GM18867 (cell line): Measurements from ENCODE around the gene ATP6V1G2.
A peak's percentile ranks its signal among the peaks of the same experiment; 100 is the strongest.

Experiments used
- ATAC-seq: cut with Tn5 transposase; IDR thresholded peaks from one replicate; pipeline ENCODE4 v1.9.1; 2021; ENCODE audit warnings: mild to moderate bottlenecking, moderate library complexity; ENCODE audit not compliant: unreplicated experiment

ATP6V1G2 gene

DNA sequence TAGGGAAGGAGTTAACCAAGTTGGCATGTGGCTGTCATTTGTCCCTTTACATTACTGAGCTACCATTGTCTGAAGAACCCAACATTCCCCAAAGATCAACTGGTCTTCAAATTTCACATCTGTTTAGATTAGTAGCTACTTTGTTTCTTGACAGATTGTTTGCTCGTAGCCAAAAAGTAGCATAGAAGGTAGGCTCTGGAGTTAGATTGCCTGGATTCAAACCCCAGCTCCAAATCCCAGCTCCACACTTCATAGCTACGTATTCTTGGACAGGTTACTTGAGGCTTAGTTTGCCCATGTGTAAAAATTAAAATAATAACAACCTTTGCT, 2.1 kb upstream of the ATP6V1G2 start:
- ATAC-seq: no peak

DNA sequence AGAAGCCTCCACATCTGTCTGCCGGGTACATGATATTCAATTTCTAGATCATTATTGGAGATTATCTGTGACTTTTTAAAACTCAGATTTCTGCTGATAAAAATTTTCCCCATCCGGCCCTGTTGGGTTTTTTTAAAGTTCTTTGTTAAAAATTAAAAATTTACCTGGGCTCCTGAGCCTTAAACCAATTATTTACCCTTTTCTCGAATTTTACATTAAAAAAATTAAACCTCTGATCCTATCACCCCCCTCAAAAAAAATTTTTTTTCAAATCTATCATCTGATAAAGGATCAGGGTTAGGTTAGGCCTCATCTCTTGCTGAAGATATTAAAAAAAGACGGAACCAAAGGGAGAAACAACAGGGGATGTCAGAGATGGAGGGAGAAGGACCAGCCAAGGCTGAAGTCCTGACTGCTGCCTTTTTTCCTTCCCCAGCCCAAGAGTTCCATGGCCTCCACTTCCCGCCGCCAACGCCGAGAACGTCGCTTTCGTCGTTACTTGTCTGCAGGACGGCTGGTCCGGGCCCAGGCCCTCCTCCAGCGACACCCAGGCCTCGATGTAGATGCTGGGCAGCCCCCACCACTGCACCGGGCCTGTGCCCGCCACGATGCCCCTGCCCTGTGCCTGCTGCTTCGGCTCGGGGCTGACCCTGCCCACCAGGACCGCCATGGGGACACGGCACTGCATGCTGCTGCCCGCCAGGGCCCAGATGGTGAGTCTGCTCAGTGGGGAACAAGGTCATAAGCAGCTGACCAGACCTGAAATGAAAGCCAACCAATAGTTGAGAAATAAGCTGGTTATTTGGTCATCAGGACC, 1.5 kb upstream of the ATP6V1G2 start:
- no peak for ATAC-seq

DNA sequence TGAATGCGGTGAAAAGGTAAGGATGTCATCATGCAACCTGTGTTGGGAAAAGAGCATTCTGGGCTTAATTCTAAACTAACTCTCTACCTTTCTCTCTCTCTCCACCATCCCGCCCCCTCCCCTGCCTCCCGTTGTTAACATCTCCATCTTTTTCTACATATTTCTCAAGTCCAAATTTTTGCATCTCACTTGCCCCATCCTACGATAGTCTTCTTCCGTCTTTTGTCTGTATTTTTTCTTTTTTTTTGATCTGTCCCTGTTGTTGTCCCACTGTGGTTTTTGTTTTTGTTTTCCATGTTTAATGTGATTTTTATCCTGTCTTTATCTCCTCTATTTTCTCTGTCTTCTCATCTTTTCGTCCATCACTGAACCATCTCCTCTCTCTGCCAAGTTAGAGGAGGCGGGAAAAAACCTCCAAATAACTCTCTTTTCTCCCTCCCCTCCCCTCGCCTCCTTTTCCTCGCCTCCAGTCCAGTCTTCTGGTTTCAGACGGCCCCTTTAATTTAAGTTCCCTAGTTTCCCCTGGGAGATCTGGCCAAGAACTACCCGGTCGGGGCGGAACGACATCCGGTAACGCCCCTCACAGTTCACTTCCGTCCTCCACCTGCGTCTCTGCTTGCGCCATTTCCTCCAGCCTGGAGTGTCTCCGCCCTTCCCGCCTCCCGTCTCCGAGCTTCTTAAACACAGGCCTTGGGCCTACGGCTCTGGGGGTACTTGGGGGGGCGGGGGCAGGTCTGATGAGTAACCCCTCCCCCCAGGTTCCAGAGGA, 734 bp upstream of the ATP6V1G2 start, which contains the start of gene NFKBIL1:
Gene NFKBIL1, plus strand, starts transcription at position 651 of the 769 bp plus-strand sequence. Its CDS starts 87 bp downstream, at position 738.
- ATAC-seq: peak; percentile 75

DNA sequence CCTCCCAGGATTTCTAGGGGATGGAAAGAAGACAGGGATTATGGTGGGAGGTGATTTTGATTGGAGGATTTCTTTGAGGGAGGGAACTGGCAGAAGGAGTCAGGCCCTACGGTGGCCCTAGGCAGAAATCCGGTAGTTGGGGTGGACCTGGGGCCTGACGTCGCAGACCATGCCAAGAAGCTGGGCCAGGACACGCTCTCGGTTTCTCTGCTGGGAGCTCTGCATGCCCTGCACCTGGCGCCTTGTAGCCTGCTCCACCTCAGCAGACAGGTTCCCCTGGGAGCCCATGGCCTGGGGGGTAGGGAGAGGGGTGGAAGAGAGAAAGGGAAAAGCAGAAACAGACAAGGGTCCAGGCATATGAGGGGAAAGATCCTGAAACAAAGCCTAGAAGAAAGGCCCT, 1.1 kb downstream of the ATP6V1G2 start:
- ATAC-seq: no peak

DNA sequence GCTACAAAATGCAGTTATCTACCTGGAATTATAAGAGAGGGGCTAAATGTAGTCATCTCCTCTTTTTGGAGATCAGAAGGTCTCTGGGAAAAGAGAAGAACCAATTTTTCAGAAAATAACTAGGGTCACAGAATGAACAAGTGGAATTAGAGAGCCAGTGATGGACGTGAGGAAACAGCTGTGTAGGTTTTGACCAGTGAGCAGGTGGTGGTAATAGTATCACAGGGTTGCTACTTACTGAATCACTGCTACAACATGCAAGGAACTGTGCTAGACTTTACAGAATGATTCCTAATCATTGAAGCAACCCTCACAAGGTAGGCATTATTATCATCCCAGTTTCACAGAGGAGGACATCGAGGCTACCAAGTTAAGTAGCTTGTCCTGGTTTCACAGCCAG, 1.7 kb downstream of the ATP6V1G2 start:
- no peak for ATAC-seq

DNA sequence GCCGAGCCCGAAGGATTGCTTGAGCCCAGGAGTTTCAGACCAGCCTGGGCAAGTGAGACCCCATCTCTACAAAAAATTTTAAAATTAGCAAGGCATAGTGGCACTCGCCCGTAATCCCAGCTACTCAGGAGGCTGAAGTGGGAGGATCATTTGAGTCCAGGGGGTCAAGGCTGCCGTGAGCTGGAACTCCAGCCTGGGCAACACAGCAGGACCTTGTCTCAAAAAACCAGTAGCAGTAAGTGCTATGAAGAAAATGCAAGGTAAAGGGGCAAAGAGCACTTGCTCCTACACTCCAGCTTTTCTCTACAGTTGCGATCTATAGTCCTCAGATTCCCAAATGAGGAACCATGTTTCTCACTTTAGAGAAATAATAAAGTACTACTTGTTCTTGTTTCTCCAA, 2.8 kb downstream of the ATP6V1G2 start:
- ATAC-seq: no peak

DNA sequence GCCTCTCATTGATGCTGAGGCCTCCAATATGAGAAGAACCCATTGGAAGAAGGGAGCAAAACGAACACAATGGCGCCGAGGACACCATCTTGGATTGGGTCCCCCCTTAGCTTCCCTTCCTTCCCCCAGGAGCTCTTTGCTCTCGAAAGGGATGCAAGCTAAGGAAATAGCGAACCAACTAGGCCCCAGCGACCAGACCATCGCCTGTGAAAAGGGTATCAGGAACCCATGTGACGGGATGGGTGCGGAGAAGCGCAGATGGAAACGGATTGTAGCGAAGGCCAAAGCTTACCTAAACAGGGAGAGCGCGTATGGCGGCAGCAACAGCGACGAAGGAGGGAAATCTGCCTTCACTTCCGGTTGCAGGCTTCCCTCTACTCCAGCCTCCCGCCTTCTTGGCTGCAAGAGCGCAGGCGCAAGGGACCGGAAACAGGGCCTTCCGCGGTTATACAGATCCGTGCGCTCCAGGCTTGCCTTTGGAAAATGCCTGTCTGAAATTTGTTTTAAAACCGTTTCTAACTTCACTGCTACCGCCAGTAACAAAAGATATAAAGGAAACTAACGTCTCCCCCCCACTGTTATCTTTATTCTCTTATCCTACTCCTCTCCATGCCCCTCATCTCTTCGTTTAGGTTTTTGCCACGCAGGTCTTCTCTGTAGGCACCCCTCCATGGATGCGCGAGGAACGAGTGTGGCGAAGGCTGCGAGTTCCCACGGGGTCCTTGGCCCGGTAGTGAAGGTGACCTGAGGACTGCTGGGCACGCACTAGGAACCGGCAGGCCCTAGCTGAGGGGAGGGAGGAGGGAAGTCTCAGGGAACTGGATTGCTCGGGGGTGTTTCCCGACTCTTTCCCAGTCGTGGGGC, 4.5 kb downstream of the ATP6V1G2 start, which contains the start of gene DDX39B:
Gene DDX39B, minus strand, starts transcription at position 346 of the 864 bp plus-strand sequence. CDS start 1,471 bp downstream, outside the sequence.
- ATAC-seq: peak; percentile 68

DNA sequence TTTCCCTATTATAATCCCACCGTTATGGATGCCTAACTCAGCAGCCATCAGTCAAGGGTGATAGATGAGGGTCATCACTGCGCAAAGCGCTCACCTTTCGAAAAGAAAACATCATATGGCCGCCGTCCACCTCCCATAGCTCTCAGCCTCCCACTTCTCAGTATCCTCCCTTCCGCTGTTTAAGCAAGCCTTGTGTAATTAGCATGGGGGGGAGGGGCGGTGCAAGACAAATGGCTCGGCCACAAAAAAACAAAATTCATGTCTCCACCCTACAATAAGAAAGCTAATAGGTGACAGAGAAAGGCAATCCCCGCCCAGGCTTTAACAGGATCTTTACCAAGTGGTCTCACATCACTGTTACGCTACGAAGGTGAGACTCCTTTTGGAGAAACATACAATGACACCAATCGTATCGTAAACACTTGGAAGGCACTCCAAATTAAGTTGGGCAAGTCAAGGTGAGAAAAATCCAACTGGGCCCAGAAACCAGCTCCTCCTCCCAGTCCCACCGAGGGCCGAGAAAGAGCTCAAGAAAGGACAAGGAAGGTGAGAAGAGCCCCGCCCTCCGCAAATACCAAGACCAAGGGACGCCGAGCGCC, 5.2 kb downstream of the ATP6V1G2 start:
- peak; percentile 4 for ATAC-seq

DNA sequence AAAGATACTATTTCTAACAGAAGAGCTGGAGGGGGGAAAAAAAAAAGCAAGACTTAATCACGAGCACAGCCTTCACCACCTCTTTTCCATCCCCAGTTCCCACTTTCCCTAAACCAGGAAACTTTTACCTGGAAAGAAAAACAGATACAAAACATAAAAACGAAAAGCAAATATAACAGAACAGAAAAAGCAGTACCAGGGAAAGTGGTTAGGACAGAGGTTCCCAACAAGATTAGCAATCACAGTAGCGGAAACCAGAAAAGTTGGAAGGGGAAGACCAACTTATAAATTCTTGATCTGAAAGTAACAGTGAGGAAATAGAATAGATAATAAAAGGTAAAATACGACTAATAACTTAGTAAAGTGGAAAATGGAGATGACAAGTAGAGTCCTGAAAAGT, 5.8 kb downstream of the ATP6V1G2 start:
- no peak for ATAC-seq

DNA sequence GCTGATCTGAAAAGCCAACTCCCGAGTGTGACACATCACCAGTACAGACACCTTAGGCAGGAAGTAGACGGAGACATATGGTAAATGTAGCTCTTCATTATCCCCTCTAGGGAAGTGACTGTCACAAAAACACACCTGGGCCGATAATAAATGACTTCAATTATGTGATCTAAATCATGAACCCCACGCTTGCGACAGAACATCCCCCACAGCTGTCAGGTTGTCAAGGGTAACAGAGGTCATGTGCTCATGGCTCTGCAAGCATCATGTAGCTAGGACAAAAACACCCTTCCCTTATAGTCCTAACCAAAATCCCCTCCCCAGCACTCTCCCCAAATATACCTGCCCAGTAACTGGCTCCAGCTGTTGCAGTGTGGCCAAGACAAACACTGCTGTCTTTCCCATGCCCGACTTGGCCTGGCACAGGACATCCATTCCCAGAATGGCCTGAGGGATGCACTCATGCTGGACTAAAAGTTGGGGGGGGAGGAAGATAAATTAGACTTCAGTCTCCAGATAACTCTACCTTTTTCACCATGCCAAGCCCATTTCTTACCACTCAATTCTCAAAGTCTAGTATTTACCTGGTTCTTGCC, 7.5 kb downstream of the ATP6V1G2 start:
- ATAC-seq: no peak

DNA sequence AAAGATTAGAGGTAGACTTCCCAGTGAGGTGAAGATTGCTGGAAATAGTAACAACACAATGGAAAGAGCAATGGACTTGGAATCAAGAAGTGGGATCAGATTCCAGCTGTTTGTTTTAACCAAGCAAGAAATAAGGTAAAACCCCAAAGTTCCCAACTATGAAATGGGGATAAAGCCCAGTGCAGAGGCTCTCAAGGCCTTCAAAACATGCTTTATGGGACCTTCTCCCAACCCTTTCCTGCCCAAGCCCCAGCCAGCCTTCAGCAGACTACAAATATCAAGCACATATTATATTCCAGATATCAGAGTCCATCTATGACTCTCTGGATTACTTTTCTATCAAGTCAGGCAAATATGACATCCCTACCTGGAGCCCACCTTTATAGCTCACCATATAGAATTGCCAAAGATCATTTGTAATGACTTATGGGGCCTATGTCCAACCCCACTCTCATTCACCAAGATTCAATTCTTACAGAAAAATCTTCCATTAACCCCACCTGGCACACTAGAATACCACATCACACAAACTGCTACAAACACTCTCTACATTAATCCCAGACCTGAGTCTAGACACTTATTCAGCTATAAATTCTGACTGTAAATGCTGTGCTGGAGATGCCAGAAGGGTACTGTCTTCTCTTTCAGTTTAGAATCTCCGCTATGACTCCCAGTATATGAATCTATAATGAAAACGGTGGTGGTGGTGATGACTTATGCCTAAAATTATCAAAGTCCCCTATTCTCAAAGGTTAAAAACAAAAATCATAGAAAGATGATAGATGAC, 10.7 kb downstream of the ATP6V1G2 start:
- ATAC-seq: no peak

DNA sequence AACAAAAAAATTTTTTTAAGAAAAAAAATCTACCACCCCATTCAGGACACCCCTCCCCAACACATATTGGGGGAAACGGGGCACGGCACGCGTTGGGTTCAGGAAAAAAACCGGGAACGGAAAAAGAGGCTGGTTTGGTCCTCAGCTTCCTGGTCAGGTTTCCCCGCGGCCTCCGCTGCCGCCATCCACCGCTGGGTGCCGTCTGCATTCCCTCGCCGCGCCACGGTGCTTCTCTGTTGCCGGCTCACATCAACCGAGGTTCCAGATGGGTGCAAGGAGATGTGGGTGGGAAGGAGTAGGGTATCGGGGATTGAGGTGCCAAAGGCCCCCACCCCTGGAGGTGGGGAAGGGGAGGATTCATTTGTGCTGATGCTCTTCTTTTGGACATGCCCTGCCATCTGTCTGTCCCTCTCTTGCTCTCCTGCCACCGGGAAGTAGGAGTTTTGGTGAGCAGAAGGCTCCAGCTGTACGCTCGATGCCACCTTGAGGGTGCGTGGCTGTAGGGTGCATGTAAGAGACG, 11.8 kb downstream of the ATP6V1G2 start:
- no peak for ATAC-seq

DNA sequence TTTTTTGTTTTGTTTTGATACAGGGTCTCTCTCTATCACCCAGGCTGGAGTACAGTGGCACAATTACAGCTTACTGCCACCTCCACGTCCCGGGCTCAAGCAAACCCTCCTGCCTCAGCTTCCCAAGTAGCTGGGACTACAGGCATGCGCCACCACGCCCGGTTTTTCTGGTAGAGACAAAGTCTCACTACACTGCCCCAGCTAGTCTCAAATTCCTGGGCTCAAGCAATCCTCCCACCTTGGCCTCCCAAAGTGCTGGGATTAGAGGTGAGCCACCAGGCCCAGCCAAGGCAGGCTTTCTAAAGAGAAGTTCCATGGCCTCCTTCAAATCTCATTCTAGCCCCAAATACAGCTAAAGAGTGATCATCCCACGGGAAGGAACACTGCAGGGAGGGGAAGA, 12.4 kb downstream of the ATP6V1G2 start:
- ATAC-seq: no peak

DNA sequence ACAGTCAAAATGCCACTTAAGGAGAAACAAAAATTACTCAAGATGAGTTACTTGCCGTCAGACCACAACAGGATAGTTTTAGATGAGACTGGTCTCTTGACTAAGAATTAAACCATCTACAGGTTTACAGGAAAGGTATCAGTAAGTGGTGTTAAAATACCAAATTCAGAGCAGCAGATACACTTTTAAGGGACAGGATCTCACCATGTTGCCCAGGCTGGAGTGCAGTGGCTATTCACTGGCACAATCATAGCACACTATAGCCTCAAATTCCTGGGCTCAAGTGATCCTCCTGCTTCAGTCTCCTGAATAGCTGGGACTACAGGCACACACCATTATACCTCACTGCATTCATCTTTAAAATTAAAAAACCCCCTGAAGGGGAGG, 13.0 kb downstream of the ATP6V1G2 start:
- ATAC-seq: no peak

DNA sequence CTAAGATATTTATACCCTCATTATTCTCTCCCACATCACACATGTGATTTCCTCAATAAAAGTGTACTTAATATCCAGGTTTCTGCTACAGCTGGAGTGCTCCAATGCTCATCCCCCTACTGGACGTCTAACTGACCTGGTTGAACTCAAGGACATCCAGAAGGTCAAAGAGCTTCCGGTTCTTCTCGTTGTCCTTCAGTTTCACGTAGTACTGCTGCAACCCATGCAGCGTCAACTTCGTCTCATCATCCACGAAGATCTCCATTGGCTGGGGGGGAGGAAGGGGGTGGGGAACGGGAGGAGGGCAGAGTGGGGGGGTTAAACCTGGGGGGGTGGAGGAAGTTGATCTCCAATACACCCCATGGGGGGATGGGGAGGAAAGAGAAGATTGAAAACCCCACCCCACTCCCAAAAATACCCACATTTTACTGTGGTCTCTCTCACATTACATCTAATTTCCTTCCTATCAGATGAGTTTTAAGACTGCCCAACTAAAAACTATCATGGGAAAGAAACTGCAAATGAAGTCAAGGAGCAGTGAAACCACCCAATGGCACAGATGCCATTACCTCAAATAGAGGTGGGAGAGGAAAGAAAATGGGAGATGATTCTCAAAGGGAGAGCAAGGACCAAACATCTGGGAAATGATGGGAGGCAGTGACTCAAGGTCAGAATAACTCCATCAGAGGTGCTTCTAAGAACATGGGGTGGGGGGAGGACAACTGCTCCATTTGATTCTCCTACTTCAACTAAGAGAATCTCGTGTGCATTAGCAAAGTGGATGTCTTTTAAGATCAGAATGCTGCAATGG, 13.6 kb downstream of the ATP6V1G2 start:
- no peak for ATAC-seq

DNA sequence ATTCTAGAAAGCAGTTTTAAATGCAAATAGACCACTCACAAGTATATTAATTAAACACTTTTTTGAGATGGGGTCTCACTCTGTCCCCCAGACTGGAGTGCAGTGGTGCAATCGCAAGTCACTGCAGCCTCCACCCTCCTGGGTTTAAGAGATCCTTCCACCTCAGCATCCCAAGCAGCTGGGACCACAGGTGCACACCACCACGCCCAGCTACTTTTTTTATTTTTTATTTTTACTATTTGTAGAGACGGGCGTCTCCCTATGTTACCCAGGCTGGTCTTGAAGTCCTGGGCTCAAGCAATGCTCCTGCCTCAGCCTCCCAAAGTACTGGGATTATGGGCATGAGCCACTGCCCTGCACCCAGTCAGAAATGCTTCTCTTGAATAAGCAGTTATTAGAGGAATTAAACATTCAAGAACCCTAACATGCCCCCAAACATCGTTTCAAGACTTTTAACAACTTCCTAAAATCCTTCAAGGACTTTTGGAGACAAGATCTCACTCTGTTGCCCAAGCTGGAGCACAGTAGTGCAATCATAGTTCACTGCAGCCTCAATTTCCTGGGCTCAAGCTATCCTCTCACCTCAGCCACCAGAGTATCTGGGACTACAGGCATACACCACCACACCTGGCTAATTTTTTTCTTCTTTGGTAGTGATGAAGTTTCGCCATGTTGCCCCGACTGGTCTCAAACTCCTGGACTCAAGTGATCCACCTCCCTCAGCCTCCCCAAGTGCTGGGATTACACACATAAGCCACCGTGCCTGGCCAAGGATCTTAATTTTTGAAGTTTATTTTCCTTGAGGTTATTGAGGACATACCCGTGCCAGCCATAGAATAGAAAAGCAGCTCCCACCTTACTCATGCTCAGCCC, 14.4 kb downstream of the ATP6V1G2 start:
- ATAC-seq: no peak

DNA sequence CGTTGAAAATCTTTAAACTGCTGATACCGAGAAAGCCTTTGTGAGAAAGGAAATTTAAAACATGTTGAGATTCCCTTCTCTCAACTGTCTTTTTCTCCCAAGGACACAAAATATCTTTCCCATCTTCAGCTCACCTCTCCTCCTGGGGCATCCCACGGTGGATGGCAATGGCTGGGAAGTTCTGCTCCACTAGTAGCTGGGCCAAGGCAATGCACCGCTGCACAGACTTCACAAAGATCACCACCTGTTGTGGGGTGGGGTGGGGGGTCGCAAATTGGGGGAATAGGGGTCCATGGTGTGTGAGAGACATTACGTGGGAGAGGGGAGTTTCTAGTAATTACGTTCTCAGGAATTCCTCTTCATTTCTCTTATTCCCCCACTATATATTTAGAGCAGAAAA, 15.2 kb downstream of the ATP6V1G2 start:
- no peak for ATAC-seq

DNA sequence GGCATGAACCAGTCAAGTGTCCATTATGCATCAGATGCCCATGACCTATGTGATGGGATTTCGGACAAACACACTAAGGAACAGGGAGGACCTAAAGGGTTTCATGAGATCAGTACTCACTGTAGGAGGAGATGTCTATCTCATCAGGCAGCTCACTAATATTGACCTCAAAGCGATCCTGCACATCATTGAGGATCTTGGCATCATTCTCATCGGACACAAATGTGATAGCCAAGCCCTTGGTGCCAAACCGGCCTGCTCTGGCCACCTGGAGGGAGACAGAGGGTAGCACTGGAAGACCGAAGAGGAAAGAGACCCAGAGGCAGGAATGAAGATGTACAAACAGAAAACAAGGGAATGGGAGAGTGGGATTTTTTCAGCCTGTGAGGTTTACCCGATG, 15.7 kb downstream of the ATP6V1G2 start:
- no peak for ATAC-seq
